Measurements from ENCODE around the gene CD300LG. TPM values are rescaled to one million over a fixed set of nuclear protein-coding genes. Genes with fewer than 3 reads are reported as not detected.

CD300LG gene
- polyA plus RNA-seq, 1 experiment = not detected

GRCh38 chr17:43823350-43824084, 23.5 kb upstream of the CD300LG start:
- Histone ChIP-seq H3K27me3 (ENCODE audit: control insufficient read depth, insufficient read depth, low read length) (no peaks in the 10 kb centered on the region), H3K27ac (ENCODE audit: low read depth, low read length) (no peak overlapping the region), H3K9me3 (ENCODE audit: control insufficient read depth, insufficient read depth, low read length) (no peaks in the 10 kb centered on the region), H3K4me3 (ENCODE audit: low read depth, low read length) (no peak overlapping the region)
- POLR2A ChIA-PET = no interaction called here
- CTCF ChIA-PET = no interaction called here
- TF ChIP-seq CTCF (IDR thresholded peaks at IDR 0.05; ENCODE audit: low read depth, low read length) = no peak
- DNase-seq (ENCODE audit: low read depth, low spot score) = no peak

GRCh38 chr17:43825567-43825966, 21.4 kb upstream of the CD300LG start:
- no peak overlapping the region for H3K4me3 ChIP-seq (ENCODE audit: low read depth, low read length)
- no peaks in the 10 kb centered on the region for H3K27me3 ChIP-seq (ENCODE audit: control insufficient read depth, insufficient read depth, low read length)
- TF ChIP-seq CTCF (IDR thresholded peaks at IDR 0.05; ENCODE audit: low read depth, low read length) = no peak
- no peaks in the 10 kb centered on the region; the same call in 1 of the 2 replicates for H3K9me3 ChIP-seq (ENCODE audit: control insufficient read depth, insufficient read depth, low read length)
- ChIA-PET CTCF (no interaction called here), POLR2A (no interaction called here)
- no peak for DNase-seq (ENCODE audit: low read depth, low spot score)
- no peak overlapping the region for H3K27ac ChIP-seq (ENCODE audit: low read depth, low read length)

- ChIA-PET CTCF (interaction anchor here (0.7 kb wide), 2 partner anchors 20 to 290 kb away, joined by 3 read pairs; partner anchors contain the start of gene CD300LG), POLR2A (no interaction called here)
- Histone ChIP-seq H3K4me3 (ENCODE audit: low read depth, low read length) (no peak overlapping the region), H3K9me3 (ENCODE audit: control insufficient read depth, insufficient read depth, low read length) (no peaks in the 10 kb centered on the region; the same call in 1 of the 2 replicates), H3K27ac (ENCODE audit: low read depth, low read length) (no peak overlapping the region), H3K27me3 (ENCODE audit: control insufficient read depth, insufficient read depth, low read length) (no peaks in the 10 kb centered on the region)
- no peak for TF ChIP-seq CTCF (IDR thresholded peaks at IDR 0.05; ENCODE audit: low read depth, low read length)
- no peak for DNase-seq (ENCODE audit: low read depth, low spot score)
Measured at GRCh38 chr17:43826206-43826605, 20.8 kb upstream of the CD300LG start.

- H3K27ac ChIP-seq (ENCODE audit: low read depth, low read length) = no peak overlapping the region
- no peak for TF ChIP-seq CTCF (IDR thresholded peaks at IDR 0.05; ENCODE audit: low read depth, low read length)
- no peak for DNase-seq (ENCODE audit: low read depth, low spot score)
- POLR2A ChIA-PET = no interaction called here
- no peaks in the 10 kb centered on the region; the same call in 1 of the 2 replicates for H3K9me3 ChIP-seq (ENCODE audit: control insufficient read depth, insufficient read depth, low read length)
- H3K27me3 ChIP-seq (ENCODE audit: control insufficient read depth, insufficient read depth, low read length) = no peaks in the 10 kb centered on the region
- H3K4me3 ChIP-seq (ENCODE audit: low read depth, low read length) = no peak overlapping the region
- CTCF ChIA-PET = no interaction called here
Measured at GRCh38 chr17:43827596-43827995, 19.4 kb upstream of the CD300LG start.

GRCh38 chr17:43829738-43830137, 17.2 kb upstream of the CD300LG start:
- POLR2A ChIA-PET = no interaction called here
- CTCF ChIA-PET = interaction anchor here (1.8 kb wide), 1 partner anchor 16 kb away, joined by 4 read pairs; no protein-coding TSS in a partner anchor
- DNase-seq (ENCODE audit: low read depth, low spot score) = no peak

More at GRCh38 chr17:43829738-43830137, 17.2 kb upstream of the CD300LG start:
- Histone ChIP-seq H3K4me3 (ENCODE audit: low read depth, low read length) (no peak overlapping the region), H3K9me3 (ENCODE audit: control insufficient read depth, insufficient read depth, low read length) (no peaks in the 10 kb centered on the region; the same call in 1 of the 2 replicates), H3K27ac (ENCODE audit: low read depth, low read length) (no peak overlapping the region), H3K27me3 (ENCODE audit: control insufficient read depth, insufficient read depth, low read length) (no peaks in the 10 kb centered on the region)
- TF ChIP-seq CTCF (IDR thresholded peaks at IDR 0.05; ENCODE audit: low read depth, low read length) = no peak

Measured in AG04450 (cell line).